GM23248 (cell line): ENCODE data around the gene INHBC. TPM values are rescaled to one million over a fixed set of nuclear protein-coding genes. Genes with fewer than 3 reads are reported as not detected.

Experiments
- DNase-seq: peaks from one replicate; pipeline ENCODE4 v3.0.0-alpha.2; 2015
- H2AFZ ChIP-seq: fragments of 200-600 bp; sonication (generic); 2 replicates; pipeline ENCODE4 v1.6.1; 2016; ENCODE audit warnings: antibody characterized with exemption
- H3F3A ChIP-seq: fragments of 200-600 bp; sonication (generic); 2 replicates; pipeline ENCODE4 v1.6.1; 2016; ENCODE audit warnings: mild to moderate bottlenecking, antibody characterized with exemption, mixed run types; ENCODE audit not compliant: insufficient read depth
- H3K27ac ChIP-seq: fragments of 200-600 bp; sonication (generic); 2 replicates; pipeline ENCODE4 v1.5.1; 2016; ENCODE audit warnings: mild to moderate bottlenecking
- H3K27me3 ChIP-seq: fragments of 200-600 bp; sonication (generic); replicated peaks from 2 replicates; pipeline ENCODE4 v1.6.1; 2016; ENCODE audit warnings: mild to moderate bottlenecking; ENCODE audit not compliant: insufficient read depth
- H3K36me3 ChIP-seq: fragments of 200-600 bp; sonication (generic); 2 replicates; pipeline ENCODE4 v1.6.1; 2016; ENCODE audit warnings: low read depth, mild to moderate bottlenecking
- H3K4me1 ChIP-seq: fragments of 200-600 bp; sonication (generic); 2 replicates; pipeline ENCODE4 v1.6.1; 2016; ENCODE audit warnings: mild to moderate bottlenecking; ENCODE audit not compliant: insufficient read depth
- H3K4me2 ChIP-seq: fragments of 200-600 bp; sonication (generic); one replicate; pipeline ENCODE4 v1.6.1; 2016; ENCODE audit warnings: mild to moderate bottlenecking; ENCODE audit not compliant: unreplicated experiment
- H3K4me3 ChIP-seq: fragments of 200-600 bp; sonication (generic); 2 replicates; pipeline ENCODE4 v1.5.1; 2016; ENCODE audit warnings: mild to moderate bottlenecking
- H3K79me2 ChIP-seq: fragments of 200-600 bp; sonication (generic); 2 replicates; pipeline ENCODE4 v1.6.1; 2016; ENCODE audit warnings: mild to moderate bottlenecking; ENCODE audit not compliant: insufficient read depth
- H3K9ac ChIP-seq: fragments of 200-600 bp; sonication (generic); 2 replicates; pipeline ENCODE4 v1.6.1; 2016; ENCODE audit warnings: mild to moderate bottlenecking
- H3K9me2 ChIP-seq: fragments of 200-600 bp; sonication (generic); 2 replicates; pipeline ENCODE4 v1.6.1; 2016; ENCODE audit warnings: mixed run types, mild to moderate bottlenecking, moderate library complexity; ENCODE audit not compliant: insufficient read depth
- H3K9me3 ChIP-seq: fragments of 200-600 bp; sonication (generic); one replicate; pipeline ENCODE4 v1.6.1; 2017; ENCODE audit warnings: low read depth
- H4K20me1 ChIP-seq: fragments of 200-600 bp; sonication (generic); 2 replicates; pipeline ENCODE4 v1.6.0; 2016; ENCODE audit not compliant: insufficient read depth
- EZH2 ChIP-seq: fragments of 200-600 bp; sonication (generic); IDR thresholded peaks from 2 replicates; pipeline ENCODE4 v1.6.1; 2018; ENCODE audit warnings: antibody characterized with exemption, mild to moderate bottlenecking; ENCODE audit not compliant: insufficient read depth, poor library complexity, severe bottlenecking
- EZH2phosphoT487 ChIP-seq: fragments of 200-600 bp; sonication (generic); IDR thresholded peaks from 2 replicates; pipeline ENCODE4 v1.6.1; 2018; ENCODE audit warnings: antibody characterized with exemption, moderate library complexity, mild to moderate bottlenecking, low read depth; ENCODE audit not compliant: insufficient read depth
- WGBS, 2 experiments: methylation state at CpG; one replicate each; pipeline ENCODE4 v1.1.6; 2015 to 2017; ENCODE audit warnings: low lambda C conversion rate in 2 of 2, low coverage in 1 of 2; ENCODE audit errors: missing lambda C conversion rate in 2 of 2; 5-methylcytosine and 5-hydroxymethylcytosine counted together
- in situ Hi-C: fragments of 300-500 bp; cut with MboI; formaldehyde crosslinking; loops from 2 replicates; pipeline ENCODE4 v1.15.0; 2020
- polyA plus RNA-seq: library from polyadenylated mRNA; unstranded; fragments of >200 nt; fragmentation: Nextera tagmentation; extraction: Ambion mirVana; gene quantifications from 2 replicates; pipeline ENCODE4 v1.2.1, GENCODE V29; 2016
- total RNA-seq: library from RNA; depleted of rRNA; stranded (reverse); fragments of >200 nt; shearing (Covaris generic); gene quantifications from 2 replicates; pipeline ENCODE4 v1.2.3, GENCODE V29; 2014

Gene INHBC
- total and polyA plus RNA-seq, 2 experiments from 2014 or later: not detected

GRCh38 chr12:57467915-57468314 is 33.3 kb downstream of the INHBC start:
- Histone ChIP-seq H3K9me2 (no peaks in the 10 kb centered on the region), H3K4me2 (no peak overlapping the region), H2AFZ (no peak overlapping the region), H3K27ac (no peak overlapping the region), H3K27me3 (peaks cover 7% of the 10 kb centered on the region), H3K4me1 (no peaks in the 10 kb centered on the region), H3K79me2 (no peaks in the 10 kb centered on the region), H3K36me3 (no peaks in the 10 kb centered on the region), H3K9ac (no peak overlapping the region), H3F3A (no peaks in the 10 kb centered on the region), H3K9me3 (no peaks in the 10 kb centered on the region), H4K20me1 (no peaks in the 10 kb centered on the region), H3K4me3 (no peak overlapping the region)
- no peak for DNase-seq
- in situ Hi-C loops: no loop called here
- TF ChIP-seq EZH2: no peak
- no peak for TF ChIP-seq EZH2phosphoT487
- 82 to 86% methylated on average over 10 to 11 of the region's 11 CpGs for WGBS, 2 experiments

- peaks cover 23% of the 10 kb centered on the region for H3K27me3 ChIP-seq
- H3K27ac ChIP-seq: no peak overlapping the region
- TF ChIP-seq EZH2 (no peak), EZH2phosphoT487 (no peak)
- in situ Hi-C loops: no loop called here
- H3K79me2 ChIP-seq: no peaks in the 10 kb centered on the region
- no peaks in the 10 kb centered on the region for H3K9me2 ChIP-seq
- H2AFZ ChIP-seq: no peak overlapping the region
- H3K4me3 ChIP-seq: no peak overlapping the region
- no peaks in the 10 kb centered on the region for H3K9me3 ChIP-seq
- H3K9ac ChIP-seq: no peak overlapping the region
- H3K4me2 ChIP-seq: no peak overlapping the region
- no peaks in the 10 kb centered on the region for H3F3A ChIP-seq
- 84 to 85% methylated on average over 10 of the region's 10 CpGs for WGBS, 2 experiments
- DNase-seq: no peak
- H3K4me1 ChIP-seq: no peaks in the 10 kb centered on the region
- no peaks in the 10 kb centered on the region for H3K36me3 ChIP-seq
- no peaks in the 10 kb centered on the region for H4K20me1 ChIP-seq
These were observed 34.9 kb downstream of the INHBC start for GRCh38 chr12:57469296-57470164.

- Histone ChIP-seq H2AFZ (no peak overlapping the region), H3K79me2 (no peaks in the 10 kb centered on the region), H3K4me2 (no peak overlapping the region), H3K27ac (no peak overlapping the region), H3F3A (no peaks in the 10 kb centered on the region), H3K27me3 (peaks cover 32% of the 10 kb centered on the region), H3K9ac (no peak overlapping the region), H3K4me1 (no peaks in the 10 kb centered on the region), H3K4me3 (no peak overlapping the region), H3K9me3 (no peaks in the 10 kb centered on the region), H3K9me2 (no peaks in the 10 kb centered on the region), H4K20me1 (no peaks in the 10 kb centered on the region), H3K36me3 (no peaks in the 10 kb centered on the region)
- TF ChIP-seq EZH2phosphoT487 (no peak), EZH2 (no peak)
- WGBS, 2 experiments: 88 to 93% methylated on average over 13 to 14 of the region's 14 CpGs
- no peak for DNase-seq
- in situ Hi-C loops: no loop called here
These were observed 35.8 kb downstream of the INHBC start for GRCh38 chr12:57470286-57470969.

- Histone ChIP-seq H3K9ac (no peak overlapping the region), H3K9me2 (no peaks in the 10 kb centered on the region), H3K4me2 (no peak overlapping the region), H3K27me3 (peaks cover 39% of the 10 kb centered on the region), H3K36me3 (no peaks in the 10 kb centered on the region), H3K27ac (no peak overlapping the region), H4K20me1 (no peaks in the 10 kb centered on the region), H3K4me1 (no peaks in the 10 kb centered on the region), H3K4me3 (no peak overlapping the region), H3K79me2 (no peaks in the 10 kb centered on the region), H3F3A (no peaks in the 10 kb centered on the region), H2AFZ (no peak overlapping the region), H3K9me3 (no peaks in the 10 kb centered on the region)
- 52 to 63% methylated on average over 4 of the region's 4 CpGs for WGBS, 2 experiments
- DNase-seq: no peak
- in situ Hi-C loops: no loop called here
- no peak for TF ChIP-seq EZH2
- TF ChIP-seq EZH2phosphoT487: no peak
These were observed 36.5 kb downstream of the INHBC start for GRCh38 chr12:57470970-57471656.
